ENCODE measurements around the gene DIRAS2.

The DIRAS2 gene

DNA sequence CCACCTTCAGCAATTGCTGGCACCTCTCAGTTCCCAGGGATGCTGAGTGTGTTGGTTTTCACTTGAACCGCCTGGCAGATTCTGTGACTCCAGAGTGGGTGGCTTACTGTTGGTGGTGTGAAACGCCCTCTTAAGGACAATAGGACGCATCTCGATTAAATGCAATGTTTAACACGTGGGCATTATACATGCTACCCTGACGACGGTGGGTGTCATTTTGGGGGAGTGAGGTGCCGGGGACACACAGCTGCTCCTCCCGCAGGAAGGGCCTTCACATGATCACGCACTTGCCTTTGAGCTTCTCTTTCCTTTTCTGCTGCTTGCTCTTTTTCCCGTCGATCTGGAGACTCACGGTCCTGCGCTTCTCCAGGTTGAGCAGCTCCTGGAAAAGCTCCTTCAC lies 29.7 kb downstream of the DIRAS2 start:
- DNase-seq (ENCODE audit: low spot score), result no peak

GRCh38 chr9:90611568-90611967 lies 31.1 kb downstream of the DIRAS2 start:
- DNase-seq (ENCODE audit: low spot score), result no peak

DNA sequence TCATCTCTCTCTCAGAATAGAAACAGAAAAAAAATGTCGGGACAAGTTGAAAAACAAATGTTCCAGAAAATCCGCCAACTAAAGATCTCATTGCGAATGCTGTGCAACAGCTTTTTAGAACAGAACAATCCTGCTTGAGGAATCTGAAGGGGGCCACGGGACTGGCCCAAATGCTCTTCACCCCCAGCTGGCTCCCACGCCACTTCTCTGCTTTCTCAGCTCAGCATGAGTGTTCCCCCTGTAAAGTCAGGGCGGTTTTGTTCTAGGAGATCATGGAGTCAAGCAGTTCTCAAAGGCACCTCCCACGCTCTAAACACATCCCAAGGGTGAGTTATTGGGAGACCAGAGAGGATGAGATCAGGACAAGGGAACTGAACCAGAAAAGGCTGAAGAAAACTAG lies 31.5 kb downstream of the DIRAS2 start:
- no peak for DNase-seq (ENCODE audit: low spot score)

DNA sequence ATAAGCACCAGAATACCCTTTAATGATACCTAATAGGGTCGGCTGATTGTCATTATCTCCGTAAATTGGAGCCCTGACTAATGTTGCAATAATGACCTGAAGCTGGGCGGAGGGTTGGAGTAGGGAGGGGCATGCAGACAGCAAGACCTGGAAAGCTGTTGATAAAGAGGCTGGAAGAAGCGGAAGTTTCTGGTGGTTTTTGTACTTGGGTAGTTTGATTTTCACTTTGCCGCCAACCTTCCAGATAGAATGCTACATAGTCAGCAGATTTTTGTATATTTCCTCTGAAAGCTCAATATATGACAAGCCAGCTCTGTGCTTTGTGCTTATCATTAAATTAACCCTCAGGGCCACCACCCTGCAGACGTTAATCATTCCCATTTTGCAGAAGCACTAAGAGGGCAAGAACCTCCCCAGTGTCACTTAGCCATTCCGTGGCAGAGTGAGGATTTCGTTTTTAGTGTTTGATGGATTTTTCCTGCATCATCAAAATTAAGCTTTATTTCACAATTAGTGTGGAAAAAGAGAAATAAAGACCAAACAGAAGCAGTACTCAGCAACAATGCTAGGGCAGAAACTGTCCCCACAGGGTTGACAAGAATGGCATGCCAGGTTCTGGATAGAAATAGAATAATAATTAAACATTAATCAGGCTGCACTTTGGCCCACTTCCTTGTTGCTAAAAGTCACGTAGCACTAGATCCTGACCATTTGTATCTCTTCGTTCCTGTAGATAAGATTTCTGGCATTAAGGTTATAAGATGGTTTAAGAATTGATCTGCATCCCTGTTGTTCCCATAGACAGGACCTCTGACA lies 34.7 kb downstream of the DIRAS2 start:
- DNase-seq (ENCODE audit: low spot score), result no peak

DNA sequence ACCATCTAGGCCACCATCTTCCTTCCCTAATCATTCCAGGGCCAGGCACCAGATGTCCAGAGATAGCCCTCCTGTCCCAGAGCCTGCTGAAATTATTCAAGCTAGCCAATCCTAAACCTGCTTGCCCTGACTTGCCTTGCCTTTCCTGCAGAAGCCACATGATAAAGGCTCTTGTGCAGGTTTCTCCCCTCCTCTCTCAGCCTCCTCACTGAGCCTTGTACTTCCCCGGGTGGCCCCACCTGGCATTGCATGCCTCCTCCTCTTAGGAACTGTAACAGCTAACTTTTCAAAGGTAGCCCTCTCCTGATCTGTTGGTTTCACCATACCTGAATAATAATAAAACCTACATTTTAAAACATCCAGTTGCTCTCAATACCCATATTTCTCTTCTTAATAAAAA lies 42.6 kb downstream of the DIRAS2 start:
- no peak for DNase-seq (ENCODE audit: low spot score)

- DNase-seq (ENCODE audit: low spot score), result no peak
These were observed 44.4 kb downstream of the DIRAS2 start for GRCh38 chr9:90598191-90598590.

- no peak for DNase-seq (ENCODE audit: low spot score)
These were observed 49.0 kb downstream of the DIRAS2 start for GRCh38 chr9:90593646-90594045.

GRCh38 chr9:90580576-90580975 lies 62.0 kb downstream of the DIRAS2 start:
- DNase-seq (ENCODE audit: low spot score), result no peak

DNA sequence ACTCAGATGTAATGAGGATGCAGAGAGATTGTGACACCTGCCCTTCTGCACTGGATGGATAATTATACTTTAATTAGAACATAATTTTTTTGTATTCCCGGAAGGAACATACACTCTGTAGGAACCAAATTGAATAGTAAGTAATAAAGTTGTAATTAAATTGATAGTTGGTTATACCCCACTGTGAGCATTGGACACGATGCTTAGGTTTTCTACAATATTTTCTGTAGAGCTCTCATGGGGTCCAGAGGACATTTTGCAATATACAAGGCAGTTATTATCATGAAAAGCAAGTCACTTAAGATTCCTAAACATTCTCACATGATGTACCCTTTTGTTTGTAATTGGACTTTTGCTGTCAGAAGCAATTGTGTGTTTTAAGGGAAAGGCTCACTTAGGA lies 63.4 kb downstream of the DIRAS2 start:
- DNase-seq (ENCODE audit: low spot score), result no peak

DNA sequence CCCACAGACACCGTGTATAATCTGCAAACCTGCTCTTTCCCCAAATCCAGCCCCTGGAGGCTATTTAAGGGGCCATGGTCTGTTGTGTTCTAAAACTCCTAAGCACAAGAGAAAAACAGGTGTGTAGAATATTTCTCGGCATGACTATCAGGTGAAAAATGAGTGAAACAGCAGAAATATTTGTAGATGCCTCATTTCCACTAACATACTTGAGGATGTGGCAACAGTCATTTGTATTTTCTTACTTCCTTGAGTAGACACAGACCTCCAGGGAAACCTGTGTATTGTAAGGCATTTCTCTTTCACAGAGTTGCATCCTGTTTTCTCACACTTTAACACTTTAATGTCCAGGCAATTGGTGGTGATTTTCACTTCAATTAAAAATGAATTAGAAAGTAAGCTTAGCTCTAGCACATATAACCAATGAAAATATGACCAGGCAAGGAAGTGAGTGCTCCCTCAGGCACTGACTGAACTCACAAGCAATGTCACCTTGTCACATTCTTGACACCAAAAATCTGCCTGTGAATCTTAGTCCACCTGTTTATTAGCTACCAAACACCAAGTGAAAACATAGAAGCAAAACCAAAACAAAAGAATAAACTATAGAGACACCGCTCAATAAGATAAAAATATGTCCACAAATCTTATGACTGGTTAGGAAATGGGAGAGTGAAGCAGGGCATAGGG lies 64.4 kb downstream of the DIRAS2 start:
- no peak for DNase-seq (ENCODE audit: low spot score)

GRCh38 chr9:90569511-90569910 lies 73.1 kb downstream of the DIRAS2 start:
- DNase-seq (ENCODE audit: low spot score), result no peak

DNA sequence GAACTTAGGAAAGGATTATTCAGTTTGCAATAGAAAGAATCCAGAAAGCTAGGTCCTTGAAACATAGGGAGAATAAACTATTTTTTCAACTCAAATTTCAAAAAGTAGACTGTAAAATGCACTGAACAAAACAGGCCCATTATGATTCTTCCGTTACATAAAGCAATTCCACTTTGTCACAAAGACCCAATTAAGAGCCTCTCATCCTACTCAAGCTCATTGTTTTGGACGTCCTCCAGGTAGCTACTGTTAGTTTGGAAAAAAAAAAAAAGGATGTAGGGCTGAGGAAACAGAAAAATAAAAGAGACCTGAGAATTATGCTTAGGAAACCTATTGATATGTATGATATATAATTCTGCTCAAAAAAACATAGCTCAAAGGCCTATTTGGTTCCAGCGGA lies 74.0 kb downstream of the DIRAS2 start:
- DNase-seq (ENCODE audit: low spot score), result no peak

DNA sequence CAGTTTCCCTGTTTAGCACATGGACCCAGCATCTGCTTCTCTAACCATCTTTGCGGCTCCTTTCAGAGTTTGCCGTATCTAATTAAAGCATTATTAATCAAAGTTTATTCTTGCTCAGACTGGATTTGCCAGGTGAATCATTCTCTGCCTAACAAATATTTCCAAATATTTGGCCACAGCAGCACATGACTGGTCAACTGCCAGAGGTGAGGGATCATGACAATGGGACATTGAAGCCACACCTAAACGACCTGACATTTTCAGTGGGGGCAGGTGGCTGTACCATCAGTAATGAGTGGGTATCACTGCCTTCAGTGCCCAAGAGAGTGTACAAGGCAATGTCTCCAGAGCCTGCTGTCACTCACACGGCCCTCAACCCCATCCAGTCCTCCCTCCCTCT lies 80.4 kb downstream of the DIRAS2 start:
- DNase-seq (ENCODE audit: low spot score), result no peak

Data from CD4-positive, alpha-beta T cell treated with Interleukin-6 at 100 ng/mL for 8 hours (primary cell).